Loucy (cell line): ENCODE results near the gene CDH4.

Experiments
- H2AFZ ChIP-seq: fragments of 200-600 bp; sonication (generic); 2 replicates; pipeline ENCODE4 v1.6.0; 2016; ENCODE audit warnings: antibody characterized with exemption, mild to moderate bottlenecking, low read length, moderate library complexity
- H3F3A ChIP-seq: fragments of 200-600 bp; 2 replicates; pipeline ENCODE4 v1.6.0; 2016; ENCODE audit warnings: antibody characterized with exemption, low read depth, mild to moderate bottlenecking
- H3K27me3 ChIP-seq: fragments of 200-600 bp; sonication (generic); 2 replicates; pipeline ENCODE4 v1.6.1; 2014; ENCODE audit warnings: low read length, mild to moderate bottlenecking; ENCODE audit not compliant: insufficient read depth, poor library complexity, severe bottlenecking
- H3K36me3 ChIP-seq: fragments of 200-600 bp; sonication (generic); 2 replicates; pipeline ENCODE4 v1.6.1; 2016; ENCODE audit warnings: low read length; ENCODE audit not compliant: insufficient read depth
- H3K4me1 ChIP-seq: fragments of 200-600 bp; sonication (generic); 2 replicates; pipeline ENCODE4 v1.5.1; 2014; ENCODE audit warnings: low read length, mild to moderate bottlenecking; ENCODE audit not compliant: insufficient read depth, poor library complexity, severe bottlenecking
- H3K4me2 ChIP-seq: fragments of 200-600 bp; sonication (generic); 2 replicates; pipeline ENCODE4 v1.6.0; 2014; ENCODE audit warnings: antibody characterized with exemption, low read length, low read depth, mild to moderate bottlenecking; ENCODE audit not compliant: poor library complexity, severe bottlenecking
- H3K4me3 ChIP-seq: fragments of 200-600 bp; sonication (generic); 2 replicates; pipeline ENCODE4 v1.5.1; 2014; ENCODE audit warnings: low read length, mild to moderate bottlenecking, mixed read lengths; ENCODE audit not compliant: poor library complexity, severe bottlenecking
- H3K79me2 ChIP-seq: fragments of 200-600 bp; sonication (generic); 2 replicates; pipeline ENCODE4 v1.6.1; 2014; ENCODE audit warnings: low read length; ENCODE audit not compliant: insufficient read depth
- H3K9ac ChIP-seq: fragments of 200-600 bp; sonication (generic); 2 replicates; pipeline ENCODE4 v1.6.0; 2014; ENCODE audit warnings: mild to moderate bottlenecking, low read depth, low read length, moderate library complexity; ENCODE audit not compliant: poor library complexity, severe bottlenecking
- H3K9me2 ChIP-seq: fragments of 200-600 bp; sonication (generic); replicated peaks from 2 replicates; pipeline ENCODE4 v1.6.1; 2016; ENCODE audit warnings: low read depth, low read length, mixed read lengths
- H3K9me3 ChIP-seq: fragments of 200-600 bp; sonication (generic); 2 replicates; pipeline ENCODE4 v1.6.1; 2014; ENCODE audit warnings: mild to moderate bottlenecking, antibody characterized with exemption, low read length, low read depth; ENCODE audit not compliant: insufficient read depth
- H4K20me1 ChIP-seq: fragments of 200-600 bp; sonication (generic); 2 replicates; pipeline ENCODE4 v1.6.0; 2014; ENCODE audit warnings: antibody characterized with exemption, low read length, mild to moderate bottlenecking; ENCODE audit not compliant: insufficient read depth, poor library complexity, severe bottlenecking
- EZH2phosphoT487 ChIP-seq: fragments of 200-600 bp; IDR thresholded peaks from 2 replicates; pipeline ENCODE4 v1.6.1; 2018; ENCODE audit warnings: antibody characterized with exemption, mild to moderate bottlenecking, moderate library complexity, borderline replicate concordance
- TF ChIP-seq, protein P1 (sequence below): fragments of 200-600 bp; sonication (generic); conservative IDR thresholded peaks from 2 replicates; pipeline ENCODE4 v1.5.1; 2014; ENCODE audit warnings: mild to moderate bottlenecking, antibody characterized with exemption, low read length

CDH4 gene

DNA sequence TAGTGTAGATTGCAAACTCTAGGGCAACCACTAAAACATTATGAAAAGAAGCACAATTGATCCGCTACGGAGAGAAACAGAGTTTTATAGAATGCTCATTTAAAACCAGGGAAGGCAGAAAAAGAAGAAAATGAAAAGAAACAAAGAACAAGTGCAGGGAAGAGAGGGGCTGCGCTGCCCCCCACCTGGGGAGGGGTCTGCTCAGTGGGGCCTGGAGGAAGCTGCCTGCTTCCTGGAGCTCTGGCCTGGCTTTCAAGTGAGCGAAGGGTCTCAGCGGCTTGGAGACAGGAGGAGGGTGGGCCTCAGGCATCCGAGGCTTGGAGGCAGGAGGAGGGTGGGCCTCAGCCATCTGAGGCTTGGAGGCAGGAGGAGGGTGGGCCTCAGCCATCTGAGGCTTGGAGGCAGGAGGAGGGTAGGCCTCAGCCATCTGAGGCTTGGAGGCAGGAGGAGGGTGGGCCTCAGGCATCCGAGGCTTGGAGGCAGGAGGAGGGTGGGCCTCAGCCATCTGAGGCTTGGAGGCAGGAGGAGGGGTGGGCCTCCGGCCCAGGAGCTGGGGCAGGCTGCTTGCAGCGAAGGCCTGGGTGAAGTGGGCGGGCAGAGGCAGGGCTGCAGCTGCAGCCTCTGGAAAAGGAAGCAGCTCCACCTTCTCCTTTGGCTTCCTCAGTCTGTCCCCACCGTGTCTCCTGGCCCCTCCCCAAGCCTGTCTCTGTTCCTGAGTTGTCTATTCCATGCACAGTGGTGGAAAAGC is 407.4 kb downstream of the CDH4 start:
- H3K27me3 ChIP-seq, result no peaks in the 10 kb centered on the region

DNA sequence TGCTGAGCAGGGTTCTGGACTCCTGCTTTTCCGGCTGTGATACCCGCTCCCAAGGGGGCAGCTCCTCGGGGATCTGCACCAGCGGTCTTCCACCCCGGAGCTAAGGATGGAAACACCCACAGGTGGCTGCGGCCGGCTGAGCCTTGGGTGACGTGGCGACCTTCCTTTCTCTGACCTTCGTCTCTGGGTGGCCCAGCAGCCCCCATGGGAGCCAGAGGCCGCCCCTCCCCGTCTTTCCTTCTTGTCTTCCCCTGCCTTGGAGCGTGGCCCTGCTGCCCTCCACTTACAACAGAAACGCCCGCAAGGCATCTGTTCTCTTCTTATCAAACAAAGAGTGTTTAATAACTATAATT is 407.9 kb downstream of the CDH4 start:
- Histone ChIP-seq H3K4me3 (no peak overlapping the region), H3K27me3 (no peaks in the 10 kb centered on the region), H3K36me3 (no peaks in the 10 kb centered on the region)

More for the DNA sequence above, 407.4 kb downstream of the CDH4 start:
- TF ChIP-seq, protein P1, sequence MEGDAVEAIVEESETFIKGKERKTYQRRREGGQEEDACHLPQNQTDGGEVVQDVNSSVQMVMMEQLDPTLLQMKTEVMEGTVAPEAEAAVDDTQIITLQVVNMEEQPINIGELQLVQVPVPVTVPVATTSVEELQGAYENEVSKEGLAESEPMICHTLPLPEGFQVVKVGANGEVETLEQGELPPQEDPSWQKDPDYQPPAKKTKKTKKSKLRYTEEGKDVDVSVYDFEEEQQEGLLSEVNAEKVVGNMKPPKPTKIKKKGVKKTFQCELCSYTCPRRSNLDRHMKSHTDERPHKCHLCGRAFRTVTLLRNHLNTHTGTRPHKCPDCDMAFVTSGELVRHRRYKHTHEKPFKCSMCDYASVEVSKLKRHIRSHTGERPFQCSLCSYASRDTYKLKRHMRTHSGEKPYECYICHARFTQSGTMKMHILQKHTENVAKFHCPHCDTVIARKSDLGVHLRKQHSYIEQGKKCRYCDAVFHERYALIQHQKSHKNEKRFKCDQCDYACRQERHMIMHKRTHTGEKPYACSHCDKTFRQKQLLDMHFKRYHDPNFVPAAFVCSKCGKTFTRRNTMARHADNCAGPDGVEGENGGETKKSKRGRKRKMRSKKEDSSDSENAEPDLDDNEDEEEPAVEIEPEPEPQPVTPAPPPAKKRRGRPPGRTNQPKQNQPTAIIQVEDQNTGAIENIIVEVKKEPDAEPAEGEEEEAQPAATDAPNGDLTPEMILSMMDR, result no peak
- no peak for TF ChIP-seq EZH2phosphoT487
- Histone ChIP-seq H3F3A (no peaks in the 10 kb centered on the region), H3K4me2 (no peak overlapping the region), H3K9me3 (no peaks in the 10 kb centered on the region), H4K20me1 (peaks cover 4% of the 10 kb centered on the region), H3K9ac (no peak overlapping the region), H3K36me3 (no peaks in the 10 kb centered on the region), H3K4me1 (no peaks in the 10 kb centered on the region), H3K9me2 (no peaks in the 10 kb centered on the region), H2AFZ (no peak overlapping the region), H3K4me3 (no peak overlapping the region), H3K79me2 (no peaks in the 10 kb centered on the region)

DNA sequence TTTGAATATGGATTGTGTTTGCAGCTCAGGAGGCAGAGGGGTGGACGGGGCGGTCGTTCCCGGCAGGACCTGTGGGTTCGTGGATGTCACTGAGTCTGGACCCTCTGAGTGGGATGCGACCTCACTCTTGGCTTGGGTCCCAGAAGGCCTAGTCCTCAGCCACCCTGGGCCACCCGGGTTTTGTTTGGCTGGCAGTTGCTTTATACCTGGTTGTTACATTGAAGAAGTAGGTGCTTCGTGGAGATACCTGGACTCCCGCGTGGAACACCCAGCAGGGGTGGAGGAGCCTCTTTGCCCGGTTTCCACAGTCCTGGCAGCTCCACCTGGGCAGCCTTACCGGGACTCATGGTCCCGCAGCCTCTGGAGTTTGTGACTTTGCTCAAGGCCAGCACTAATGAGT is 408.5 kb downstream of the CDH4 start:
- Histone ChIP-seq H4K20me1 (peaks cover 4% of the 10 kb centered on the region), H3K79me2 (no peaks in the 10 kb centered on the region), H3K4me3 (no peak overlapping the region), H3K9me2 (no peaks in the 10 kb centered on the region), H3K4me2 (no peak overlapping the region), H2AFZ (no peak overlapping the region), H3K9ac (no peak overlapping the region), H3K9me3 (no peaks in the 10 kb centered on the region), H3F3A (no peaks in the 10 kb centered on the region), H3K36me3 (no peaks in the 10 kb centered on the region), H3K27me3 (no peaks in the 10 kb centered on the region), H3K4me1 (no peaks in the 10 kb centered on the region)
- TF ChIP-seq, protein P1, result no peak
- no peak for TF ChIP-seq EZH2phosphoT487

More for the DNA sequence above, 407.9 kb downstream of the CDH4 start:
- Histone ChIP-seq H3K79me2 (no peaks in the 10 kb centered on the region), H3K9me2 (no peaks in the 10 kb centered on the region), H3K4me2 (no peak overlapping the region), H3K9me3 (no peaks in the 10 kb centered on the region), H4K20me1 (peaks cover 4% of the 10 kb centered on the region), H3K4me1 (no peaks in the 10 kb centered on the region), H2AFZ (no peak overlapping the region), H3K9ac (no peak overlapping the region), H3F3A (no peaks in the 10 kb centered on the region)
- TF ChIP-seq, protein P1, result no peak
- TF ChIP-seq EZH2phosphoT487, result no peak
